ENCODE measurements around the gene PRRC2A. TPM values are rescaled to one million over a fixed set of nuclear protein-coding genes. Genes with fewer than 3 reads are reported as not detected.

Gene PRRC2A
- total RNA-seq, 1 donor from 2014 or later, result 21.1 TPM

GRCh38 chr6:31636698-31637596 is 16.4 kb downstream of the PRRC2A start:
- FAIRE-seq (peak; percentile 23), DNase-seq (ENCODE audit: low read depth) (no peak)
- Histone ChIP-seq H3K36me3 (ENCODE audit: control insufficient read depth, insufficient read depth, low read length) (peaks cover 60% of the 10 kb centered on the region), H3K4me3 (ENCODE audit: low read depth, low read length) (no peak overlapping the region), H3K27me3 (ENCODE audit: control insufficient read depth, insufficient read depth, low read length) (no peaks in the 10 kb centered on the region)
- TF ChIP-seq, protein P1, sequence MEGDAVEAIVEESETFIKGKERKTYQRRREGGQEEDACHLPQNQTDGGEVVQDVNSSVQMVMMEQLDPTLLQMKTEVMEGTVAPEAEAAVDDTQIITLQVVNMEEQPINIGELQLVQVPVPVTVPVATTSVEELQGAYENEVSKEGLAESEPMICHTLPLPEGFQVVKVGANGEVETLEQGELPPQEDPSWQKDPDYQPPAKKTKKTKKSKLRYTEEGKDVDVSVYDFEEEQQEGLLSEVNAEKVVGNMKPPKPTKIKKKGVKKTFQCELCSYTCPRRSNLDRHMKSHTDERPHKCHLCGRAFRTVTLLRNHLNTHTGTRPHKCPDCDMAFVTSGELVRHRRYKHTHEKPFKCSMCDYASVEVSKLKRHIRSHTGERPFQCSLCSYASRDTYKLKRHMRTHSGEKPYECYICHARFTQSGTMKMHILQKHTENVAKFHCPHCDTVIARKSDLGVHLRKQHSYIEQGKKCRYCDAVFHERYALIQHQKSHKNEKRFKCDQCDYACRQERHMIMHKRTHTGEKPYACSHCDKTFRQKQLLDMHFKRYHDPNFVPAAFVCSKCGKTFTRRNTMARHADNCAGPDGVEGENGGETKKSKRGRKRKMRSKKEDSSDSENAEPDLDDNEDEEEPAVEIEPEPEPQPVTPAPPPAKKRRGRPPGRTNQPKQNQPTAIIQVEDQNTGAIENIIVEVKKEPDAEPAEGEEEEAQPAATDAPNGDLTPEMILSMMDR (IDR thresholded peaks at IDR 0.05; ENCODE audit: insufficient read depth, low read length, severe bottlenecking), result no peak

GRCh38 chr6:31639043-31639442 is 18.5 kb downstream of the PRRC2A start:
- DNase-seq (ENCODE audit: low read depth), result no peak
- TF ChIP-seq, protein P1 (IDR thresholded peaks at IDR 0.05; ENCODE audit: insufficient read depth, low read length, severe bottlenecking), result no peak
- no peaks in the 10 kb centered on the region for H3K27me3 ChIP-seq (ENCODE audit: control insufficient read depth, insufficient read depth, low read length)
- no peak overlapping the region for H3K4me3 ChIP-seq (ENCODE audit: low read depth, low read length)
- no peak for FAIRE-seq
- peaks cover 57% of the 10 kb centered on the region for H3K36me3 ChIP-seq (ENCODE audit: control insufficient read depth, insufficient read depth, low read length)

DNA sequence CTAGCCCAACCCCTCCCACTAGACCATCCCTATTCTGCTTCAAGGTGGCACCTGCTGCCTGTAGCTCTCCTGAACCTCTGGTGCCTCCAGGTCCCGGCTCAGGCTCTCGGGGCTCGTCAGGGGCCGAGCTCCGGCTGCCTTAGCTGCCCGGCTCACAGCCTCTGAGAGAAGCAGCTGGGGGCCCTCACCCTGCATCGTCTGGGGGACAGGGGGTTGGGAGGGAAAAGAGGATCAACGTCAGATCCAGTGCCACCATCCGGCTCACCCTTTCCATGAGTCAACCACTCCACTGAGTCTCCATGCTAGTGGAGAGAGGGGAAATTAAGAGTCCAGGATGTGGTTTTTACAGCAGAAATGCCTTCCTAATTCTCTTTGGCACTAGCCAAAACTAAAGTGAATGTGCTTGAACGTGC is 18.9 kb downstream of the PRRC2A start:
- Histone ChIP-seq H3K36me3 (ENCODE audit: control insufficient read depth, insufficient read depth, low read length) (peaks cover 56% of the 10 kb centered on the region), H3K4me3 (ENCODE audit: low read depth, low read length) (no peak overlapping the region), H3K27me3 (ENCODE audit: control insufficient read depth, insufficient read depth, low read length) (no peaks in the 10 kb centered on the region)
- FAIRE-seq (no peak), DNase-seq (ENCODE audit: low read depth) (no peak)
- TF ChIP-seq, protein P1 (IDR thresholded peaks at IDR 0.05; ENCODE audit: insufficient read depth, low read length, severe bottlenecking), result no peak

DNA sequence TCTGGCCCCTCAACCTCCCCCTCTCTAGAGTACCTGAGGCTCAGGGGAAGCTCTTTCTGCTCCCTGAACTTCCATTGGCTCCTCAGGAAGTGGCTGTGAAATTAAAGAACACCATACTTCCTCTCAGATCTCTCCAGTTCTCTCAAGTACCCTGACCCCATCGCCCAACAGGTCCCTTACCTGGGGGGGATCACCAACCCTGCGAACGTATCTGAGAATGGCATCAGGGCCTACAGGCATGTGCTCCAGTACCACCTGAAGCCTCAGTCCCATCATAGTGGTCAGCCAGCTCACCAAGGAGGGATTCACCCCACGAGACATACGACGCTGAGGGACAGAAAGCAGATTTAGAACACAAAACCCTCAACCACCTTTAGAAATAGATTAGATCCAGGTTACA is 20.1 kb downstream of the PRRC2A start:
- Histone ChIP-seq H3K27me3 (ENCODE audit: control insufficient read depth, insufficient read depth, low read length) (no peaks in the 10 kb centered on the region), H3K4me3 (ENCODE audit: low read depth, low read length) (no peak overlapping the region), H3K36me3 (ENCODE audit: control insufficient read depth, insufficient read depth, low read length) (peaks cover 55% of the 10 kb centered on the region)
- no peak for DNase-seq (ENCODE audit: low read depth)
- TF ChIP-seq, protein P1 (IDR thresholded peaks at IDR 0.05; ENCODE audit: insufficient read depth, low read length, severe bottlenecking), result no peak
- FAIRE-seq, result no peak

DNA sequence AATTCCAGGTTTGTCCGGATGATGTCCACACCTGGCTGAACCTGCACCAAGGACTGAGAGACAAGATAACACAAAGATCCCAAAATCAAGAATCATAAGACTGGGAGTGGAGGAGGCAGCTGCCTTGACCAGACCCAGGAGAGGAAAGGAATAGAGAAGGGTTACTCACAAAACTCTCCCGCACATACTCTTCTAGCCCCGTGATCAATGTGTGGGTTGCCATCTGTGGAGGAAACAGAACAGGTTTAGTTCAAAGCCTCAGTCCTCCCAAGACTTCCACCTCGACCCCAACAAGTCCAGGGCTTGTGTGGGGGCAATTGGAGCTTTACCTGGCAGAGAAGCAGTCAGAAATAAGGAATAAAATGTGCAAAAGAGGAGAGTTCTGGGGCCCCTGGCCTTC is 20.9 kb downstream of the PRRC2A start:
- FAIRE-seq (no peak), DNase-seq (ENCODE audit: low read depth) (no peak)
- Histone ChIP-seq H3K36me3 (ENCODE audit: control insufficient read depth, insufficient read depth, low read length) (peaks cover 49% of the 10 kb centered on the region), H3K4me3 (ENCODE audit: low read depth, low read length) (no peak overlapping the region), H3K27me3 (ENCODE audit: control insufficient read depth, insufficient read depth, low read length) (no peaks in the 10 kb centered on the region)
- TF ChIP-seq, protein P1 (IDR thresholded peaks at IDR 0.05; ENCODE audit: insufficient read depth, low read length, severe bottlenecking), result no peak

All from bronchial epithelial cell (primary cell).